GM21528 (cell line): ENCODE data around the gene VWC2L.

Source experiments
- ATAC-seq: cut with Tn5 transposase; IDR thresholded peaks from one replicate; pipeline ENCODE4 v1.9.1; 2021; ENCODE audit warnings: mild to moderate bottlenecking, moderate library complexity; ENCODE audit not compliant: unreplicated experiment, low FRiP score

Gene VWC2L

DNA sequence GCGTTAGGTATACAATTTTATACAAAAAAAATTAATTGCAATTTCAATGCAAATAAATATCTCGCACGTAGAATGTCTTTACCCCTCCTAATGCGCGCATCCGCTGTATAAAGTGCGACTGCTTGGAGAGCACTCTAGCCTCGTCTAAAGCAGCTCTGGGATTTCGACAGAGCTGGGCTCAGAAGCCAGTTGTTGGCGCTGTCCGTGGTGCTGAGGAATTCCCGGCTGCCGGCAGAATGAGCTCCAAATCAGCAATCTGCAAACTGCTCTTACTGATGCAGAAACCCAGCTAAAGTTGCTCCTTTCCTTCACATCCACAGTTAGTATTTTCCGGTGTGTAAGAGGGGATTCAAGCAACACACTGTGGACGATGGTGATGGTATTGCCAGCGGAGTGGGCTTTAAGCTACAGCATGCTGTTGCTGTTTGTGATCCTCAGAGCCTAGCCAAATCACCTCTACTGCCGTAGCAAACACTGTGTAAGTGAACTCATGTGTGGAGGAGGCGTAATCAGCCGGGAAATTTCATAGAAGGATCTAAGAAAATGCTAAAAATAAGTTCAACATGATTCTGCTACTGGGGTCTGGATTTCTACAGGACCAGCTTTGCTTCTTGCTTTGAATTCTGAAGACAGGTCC, at the start of gene VWC2L:
TSS of gene VWC2L (plus strand) at position 137 of the 637 bp plus-strand sequence. CDS start 3,140 bp downstream, outside the sequence.
- ATAC-seq: no peak

DNA sequence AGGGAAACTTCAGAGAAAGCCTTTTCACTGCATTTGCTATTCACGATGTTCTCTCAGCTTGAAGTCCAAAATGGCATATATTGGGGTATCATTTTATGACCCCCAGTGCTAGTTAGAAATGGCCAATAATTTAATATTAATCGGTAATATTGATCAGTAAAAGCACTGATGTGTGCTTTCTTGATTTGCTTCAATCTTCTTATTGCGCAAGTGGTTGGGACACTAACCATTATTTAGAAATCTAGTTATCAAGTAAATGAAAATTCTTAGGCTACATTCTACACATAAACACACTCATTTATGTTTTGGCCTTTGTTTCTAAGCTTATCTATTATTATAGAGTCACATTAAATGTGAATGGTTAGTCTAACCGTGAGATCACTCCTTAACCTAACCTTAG, 49.7 kb upstream of the VWC2L start:
- ATAC-seq: no peak

DNA sequence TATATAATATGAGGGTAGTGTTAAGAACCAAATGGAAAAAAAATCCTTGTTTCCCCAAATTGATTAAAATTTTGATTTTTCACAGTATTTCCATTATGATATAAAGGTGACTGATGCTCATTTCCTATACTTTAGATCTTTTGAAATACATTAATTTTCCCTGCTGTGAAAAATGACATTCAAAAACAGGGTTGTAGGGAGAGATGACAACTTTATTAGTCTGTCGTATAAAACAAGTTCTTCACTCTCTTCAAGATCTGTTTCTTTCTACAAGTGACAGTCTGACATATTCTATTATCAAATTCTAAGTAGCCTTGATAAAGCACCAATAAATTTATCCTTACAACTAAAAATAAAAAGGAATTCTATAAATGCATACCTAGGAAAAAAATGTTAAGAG, 45.3 kb upstream of the VWC2L start:
- ATAC-seq: no peak

DNA sequence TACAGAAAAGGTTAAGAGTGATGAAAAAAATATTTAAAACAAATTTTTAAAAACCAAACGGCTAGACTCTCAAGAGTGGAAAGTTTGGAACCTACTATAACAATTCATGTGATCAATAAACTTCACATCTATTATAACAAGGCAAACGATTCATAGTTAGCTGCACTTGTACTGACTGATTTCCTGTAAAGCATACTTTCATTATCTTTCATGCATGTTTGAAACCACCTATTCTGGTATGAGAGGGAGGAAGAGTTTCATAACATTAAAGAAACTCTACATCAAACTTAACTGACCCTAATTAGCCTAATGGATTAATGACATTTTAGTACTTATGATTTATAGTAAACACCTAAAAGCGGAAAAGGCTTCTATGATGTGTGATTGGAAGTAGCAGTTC, 43.7 kb upstream of the VWC2L start:
- no peak for ATAC-seq

DNA sequence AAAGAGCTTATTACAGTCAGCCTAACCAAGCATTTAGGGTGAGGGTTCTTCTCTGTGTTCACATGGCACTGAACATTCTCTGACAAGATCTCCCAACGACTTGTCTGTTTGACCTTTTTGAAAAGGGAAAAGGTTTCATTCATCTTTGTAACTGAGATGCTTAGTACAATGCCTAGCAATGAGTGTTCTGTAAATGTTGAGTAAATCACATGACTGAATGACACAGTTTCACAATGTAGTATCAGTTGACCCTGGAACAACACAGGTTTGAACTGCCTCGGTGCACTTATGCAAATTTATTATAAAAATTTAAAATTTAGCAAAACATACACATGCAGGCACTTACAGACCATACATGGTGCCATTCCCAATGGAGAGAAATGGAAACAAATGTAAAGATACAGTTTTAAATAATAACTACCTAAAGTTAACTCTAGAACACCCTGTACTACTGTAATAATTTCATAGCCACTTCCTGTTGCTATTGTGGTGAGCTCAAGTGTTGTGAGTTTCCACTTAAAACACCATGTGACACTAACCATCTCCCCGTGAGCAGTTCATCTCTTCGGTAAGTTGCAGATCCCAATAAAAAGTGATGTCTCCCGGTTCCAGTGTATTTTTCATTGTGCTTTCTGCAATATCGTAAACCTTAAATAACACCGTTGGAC, 34.1 kb upstream of the VWC2L start:
- no peak for ATAC-seq

DNA sequence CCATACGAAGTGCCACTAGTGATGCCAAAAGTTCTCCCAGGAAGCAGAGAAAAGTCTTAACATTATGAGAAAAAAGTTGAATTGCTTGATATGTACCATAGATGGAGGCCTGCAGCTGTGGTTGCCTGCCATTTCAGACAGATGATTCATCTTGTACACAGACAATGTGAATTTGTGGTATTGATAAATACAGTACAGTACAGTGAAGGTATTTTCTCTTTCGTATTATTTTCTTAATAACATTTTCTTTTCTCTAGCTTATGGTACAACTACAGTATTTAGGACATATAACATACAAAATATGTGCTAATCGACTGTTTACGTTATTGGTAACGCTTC, 33.6 kb upstream of the VWC2L start:
- ATAC-seq: no peak

DNA sequence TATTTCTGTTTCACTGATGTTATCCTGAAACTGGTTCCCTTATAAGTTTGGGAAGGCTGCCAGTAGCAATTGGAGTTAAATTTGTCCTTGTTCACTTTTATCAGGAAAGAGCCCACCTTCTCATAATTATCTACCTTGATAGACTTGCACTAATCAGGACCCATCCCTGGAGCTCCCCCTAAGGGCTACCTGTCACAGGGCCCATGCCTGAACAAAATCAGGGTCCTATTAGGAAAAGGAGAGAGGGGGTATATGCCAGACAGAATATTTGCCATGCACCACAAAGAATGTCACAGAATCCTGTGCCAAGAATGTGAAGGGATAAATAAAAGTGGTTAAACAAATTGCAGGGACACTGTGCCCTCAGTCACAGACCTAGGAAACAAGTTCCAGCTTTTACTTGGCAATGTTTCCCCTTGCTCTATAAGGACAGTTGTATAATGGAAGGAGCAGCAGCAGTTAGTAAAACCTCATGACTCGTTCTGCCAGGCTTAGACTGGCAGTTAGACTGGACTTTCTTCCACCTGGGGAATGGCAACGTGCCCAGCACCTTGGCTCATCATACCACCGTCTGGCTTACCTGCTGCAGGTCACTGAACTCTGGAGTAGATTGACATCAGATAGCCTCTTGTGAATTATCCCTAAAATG, 32.3 kb upstream of the VWC2L start:
- no peak for ATAC-seq

DNA sequence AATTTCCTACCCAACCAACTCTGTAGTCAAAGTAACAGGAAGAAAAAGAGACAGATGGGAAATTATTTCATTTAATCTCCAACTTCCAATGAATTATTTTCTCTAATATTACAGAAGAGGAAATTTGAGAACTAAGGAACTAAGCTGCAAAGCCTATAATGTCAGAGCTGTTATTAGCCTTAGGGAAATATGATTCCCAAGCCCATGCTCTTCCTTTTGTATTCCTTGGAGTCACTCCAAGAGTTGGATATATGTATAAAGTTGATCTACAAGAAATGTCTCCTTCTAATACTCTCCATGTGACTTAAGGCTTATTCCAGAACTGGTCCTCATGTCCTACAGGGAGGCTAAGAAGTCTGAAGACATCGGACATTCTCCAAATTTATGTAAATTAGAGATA, 31.6 kb upstream of the VWC2L start:
- ATAC-seq: no peak

DNA sequence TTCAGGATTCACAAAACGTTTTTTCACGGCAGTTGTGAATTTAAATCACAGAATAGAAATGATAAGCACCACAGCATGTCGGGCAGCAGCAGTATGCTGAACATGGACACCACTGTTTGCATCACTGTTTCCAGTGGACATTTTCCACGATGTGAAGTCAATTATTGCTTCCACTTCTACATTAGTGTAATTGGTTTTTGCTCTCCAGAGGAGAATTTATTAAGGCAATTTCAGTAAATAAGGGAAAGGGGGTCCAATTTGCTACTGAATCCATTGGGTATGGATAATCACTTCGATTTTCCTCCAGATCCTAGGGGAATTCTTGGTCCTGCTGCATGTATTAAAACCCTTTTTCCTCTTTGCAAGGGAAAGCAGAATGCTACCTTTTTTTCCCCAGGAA, 30.2 kb upstream of the VWC2L start:
- ATAC-seq: no peak

DNA sequence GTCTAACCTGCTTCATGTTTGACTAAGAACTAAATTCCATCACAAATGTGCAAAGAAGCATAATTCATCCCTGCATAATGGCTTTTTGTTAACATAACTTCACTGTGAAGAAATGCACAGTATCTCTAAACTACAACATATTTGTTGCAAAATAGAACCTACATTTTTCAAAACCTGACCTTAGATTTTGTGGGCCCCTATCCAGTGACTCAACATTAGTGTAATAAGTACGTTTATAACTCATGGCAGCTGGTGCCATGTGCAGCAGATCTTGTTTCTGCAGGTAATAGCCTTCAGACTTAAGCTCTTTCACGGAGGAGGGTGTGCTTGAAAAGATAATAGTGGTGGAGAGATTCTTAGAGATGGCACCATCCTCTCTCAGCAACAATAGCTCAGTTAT, 28.6 kb upstream of the VWC2L start:
- ATAC-seq: no peak

DNA sequence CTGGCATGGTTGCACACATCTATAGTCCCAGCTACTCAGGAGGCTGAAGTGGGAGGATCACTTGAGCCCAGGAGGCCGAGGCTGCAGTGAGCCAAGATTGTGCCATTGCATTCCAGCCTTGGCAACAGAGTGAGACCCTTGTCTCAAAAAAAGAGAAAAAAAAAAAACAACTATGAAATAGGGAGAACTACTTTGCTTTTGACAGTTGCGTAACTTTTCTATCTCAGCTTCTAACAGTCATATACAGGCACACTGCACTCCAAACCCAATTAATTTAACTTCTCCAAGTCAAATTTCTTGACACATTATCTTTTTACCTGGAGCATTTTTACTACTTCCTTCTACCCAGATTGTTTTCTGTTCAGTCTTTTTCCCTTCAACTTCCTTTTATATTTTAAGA, 24.1 kb upstream of the VWC2L start:
- ATAC-seq: no peak

DNA sequence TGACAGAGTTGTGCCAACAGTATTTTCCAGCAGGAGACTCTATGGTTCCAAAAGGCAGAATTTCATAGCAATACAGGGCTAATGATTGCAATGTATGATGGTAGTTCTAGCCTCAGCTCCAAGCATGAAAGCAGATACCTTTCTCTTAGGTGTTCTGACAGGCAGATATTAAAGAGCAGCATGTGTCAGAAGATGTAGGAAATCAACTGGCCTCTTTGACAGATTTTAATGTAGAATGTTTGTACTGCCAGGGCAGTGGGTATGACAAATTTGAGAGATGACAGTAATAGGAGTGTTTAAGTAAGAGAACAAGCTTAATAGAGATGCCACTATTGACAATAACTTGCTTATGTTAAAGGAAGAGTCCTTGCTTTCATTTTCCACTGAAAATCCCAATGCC, 21.5 kb upstream of the VWC2L start:
- ATAC-seq: no peak

DNA sequence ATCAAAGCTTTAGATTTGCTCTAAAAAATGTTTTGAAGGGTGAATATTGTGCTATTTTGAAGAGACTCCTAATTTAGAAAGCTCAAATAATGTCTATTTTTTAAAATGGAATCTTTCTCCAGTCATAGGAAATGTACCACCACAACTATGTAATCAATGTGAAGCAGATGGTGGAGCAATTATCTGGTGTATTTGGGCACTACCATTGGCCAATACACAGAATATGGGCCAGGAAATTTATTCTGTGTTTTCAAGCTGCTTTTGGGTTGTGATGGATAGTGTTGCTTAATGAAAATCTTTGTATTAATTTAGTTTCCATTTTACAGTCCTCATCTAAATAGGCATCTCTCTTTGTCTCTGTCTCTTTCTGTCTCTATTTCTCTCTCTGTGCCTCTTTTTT, 17.1 kb upstream of the VWC2L start:
- ATAC-seq: no peak

DNA sequence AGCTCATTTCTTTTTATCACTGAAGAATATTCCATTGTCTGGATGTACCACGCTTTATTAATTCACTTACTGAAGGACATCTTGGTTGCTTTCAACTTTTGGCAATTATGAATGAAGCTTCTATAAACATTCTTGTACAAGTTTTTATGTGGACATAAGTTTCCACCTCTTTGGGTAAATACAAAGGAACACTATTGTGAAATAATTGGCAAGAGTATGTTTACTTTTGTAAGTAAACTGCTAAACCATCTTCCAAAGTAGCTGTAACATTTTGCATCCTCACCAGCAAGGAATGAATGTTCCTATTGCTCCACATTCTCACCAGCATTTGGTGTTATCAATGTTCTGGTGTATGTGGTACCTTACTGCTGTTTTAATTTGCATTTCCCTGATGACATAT, 15.8 kb upstream of the VWC2L start:
- no peak for ATAC-seq

DNA sequence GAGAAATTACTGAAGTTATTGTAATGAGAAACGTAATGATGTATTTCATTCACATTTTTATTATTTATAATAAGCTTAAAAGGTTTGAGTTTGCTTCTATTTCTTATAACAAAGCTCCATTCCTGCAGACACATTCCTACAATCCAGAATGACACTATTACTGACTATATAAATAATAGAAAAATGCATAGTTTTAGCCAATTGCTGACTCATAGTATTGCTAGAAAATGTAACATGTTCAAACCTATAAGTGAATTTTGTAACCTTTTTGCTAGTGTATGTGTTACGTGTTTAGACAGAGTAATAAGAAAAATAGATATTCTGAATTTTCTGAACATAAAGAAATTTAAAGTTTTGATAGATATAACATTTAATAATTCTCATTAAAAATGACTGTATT, 9.3 kb upstream of the VWC2L start:
- no peak for ATAC-seq

DNA sequence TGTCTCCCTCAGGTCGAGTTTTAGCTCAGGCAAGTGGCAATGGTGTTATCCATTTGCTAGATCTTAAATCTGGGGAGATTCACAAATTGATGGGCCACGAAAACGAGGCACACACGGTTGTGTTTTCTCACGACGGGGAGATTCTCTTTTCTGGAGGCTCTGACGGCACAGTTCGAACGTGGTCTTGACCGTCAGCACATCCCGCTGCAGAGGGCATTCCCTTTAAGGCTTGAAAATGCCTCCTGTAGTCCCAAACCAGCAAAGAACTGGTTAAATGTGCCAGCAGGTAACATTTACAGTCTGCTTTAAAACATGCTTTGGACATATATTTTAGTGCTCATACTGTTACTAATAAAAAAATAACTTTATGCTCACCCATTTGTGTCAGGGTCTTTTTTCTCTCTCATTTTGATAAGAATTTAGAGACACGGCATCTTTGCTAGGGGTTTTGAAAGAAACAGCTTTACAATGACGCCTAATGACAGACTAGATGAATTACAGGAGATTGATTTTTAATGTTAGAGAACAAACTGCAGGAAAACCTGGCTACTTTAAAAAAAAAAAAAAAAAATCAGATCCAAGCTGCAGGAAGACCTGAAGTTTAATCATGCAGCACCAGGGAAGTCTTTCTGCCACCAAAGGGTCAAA, 602 bp upstream of the VWC2L start:
- no peak for ATAC-seq

DNA sequence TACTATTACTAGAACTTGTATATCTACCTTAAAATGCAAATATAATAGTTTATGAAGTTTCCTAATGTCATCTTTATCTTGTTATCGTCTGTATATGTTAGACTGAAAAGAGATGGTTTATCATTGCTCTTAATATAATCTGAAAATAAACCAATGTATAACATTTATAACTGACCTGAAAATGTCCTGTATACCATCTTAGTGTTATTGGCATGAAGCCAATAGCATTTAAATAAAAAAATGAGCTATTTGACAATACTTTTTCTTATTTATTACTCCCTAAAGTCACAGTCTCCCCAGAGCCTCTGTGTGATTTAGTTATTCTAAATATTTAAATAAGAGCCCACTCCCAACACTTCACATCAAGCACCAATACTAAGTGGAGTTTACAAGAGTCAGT, 1.8 kb downstream of the VWC2L start:
- no peak for ATAC-seq

DNA sequence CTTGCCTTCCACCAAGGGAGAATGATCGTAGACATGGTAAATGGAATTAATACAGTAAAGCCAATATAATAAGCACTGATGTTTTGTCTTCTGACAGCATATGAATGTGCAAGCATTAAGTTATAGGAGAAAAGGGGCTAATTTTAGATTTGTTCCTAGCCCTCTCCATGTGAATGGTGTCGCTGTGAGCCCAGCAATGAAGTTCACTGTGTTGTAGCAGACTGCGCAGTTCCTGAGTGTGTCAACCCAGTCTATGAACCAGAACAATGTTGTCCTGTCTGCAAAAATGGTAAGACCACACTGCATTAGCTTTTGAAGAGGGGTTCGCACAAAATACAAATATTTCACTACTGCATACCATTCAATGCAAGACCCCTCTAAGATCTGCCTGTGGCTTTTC, 25.6 kb downstream of the VWC2L start:
- no peak for ATAC-seq

DNA sequence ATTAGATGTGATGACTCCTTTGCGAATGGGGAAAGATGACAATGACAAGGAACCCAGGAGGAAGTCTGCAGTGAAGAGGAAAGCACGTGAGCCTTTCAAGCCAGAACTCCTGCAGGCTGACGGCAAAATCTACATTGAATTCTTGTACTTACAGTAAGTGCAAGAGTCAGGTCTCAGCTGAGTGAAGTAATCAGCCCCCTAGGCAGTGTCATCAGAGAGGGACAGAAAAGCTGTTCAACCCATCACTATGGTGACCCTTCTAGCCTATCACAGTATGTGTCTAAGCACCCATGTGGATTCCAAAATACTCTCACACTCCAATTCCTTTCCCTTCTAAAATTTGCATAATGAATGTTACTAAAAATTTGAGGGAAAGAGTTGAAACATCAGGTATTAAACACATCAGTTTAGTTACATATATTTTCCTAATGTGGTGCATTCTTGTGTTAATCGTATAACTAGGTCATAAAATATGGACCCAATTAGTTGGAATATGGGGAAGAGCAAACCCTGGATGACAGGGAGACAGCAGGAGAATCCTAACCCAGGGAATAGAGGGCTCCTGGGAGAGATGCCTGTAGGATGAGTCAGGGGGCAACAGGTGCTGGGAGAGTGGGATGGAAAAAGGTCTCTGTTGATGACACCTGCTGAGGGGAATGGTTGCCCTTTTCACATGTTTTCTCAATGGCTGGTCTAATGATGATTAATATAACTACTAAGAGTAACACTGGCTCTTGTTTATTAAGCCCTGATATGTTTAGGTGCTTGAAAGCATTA, 39.5 kb downstream of the VWC2L start:
- no peak for ATAC-seq

DNA sequence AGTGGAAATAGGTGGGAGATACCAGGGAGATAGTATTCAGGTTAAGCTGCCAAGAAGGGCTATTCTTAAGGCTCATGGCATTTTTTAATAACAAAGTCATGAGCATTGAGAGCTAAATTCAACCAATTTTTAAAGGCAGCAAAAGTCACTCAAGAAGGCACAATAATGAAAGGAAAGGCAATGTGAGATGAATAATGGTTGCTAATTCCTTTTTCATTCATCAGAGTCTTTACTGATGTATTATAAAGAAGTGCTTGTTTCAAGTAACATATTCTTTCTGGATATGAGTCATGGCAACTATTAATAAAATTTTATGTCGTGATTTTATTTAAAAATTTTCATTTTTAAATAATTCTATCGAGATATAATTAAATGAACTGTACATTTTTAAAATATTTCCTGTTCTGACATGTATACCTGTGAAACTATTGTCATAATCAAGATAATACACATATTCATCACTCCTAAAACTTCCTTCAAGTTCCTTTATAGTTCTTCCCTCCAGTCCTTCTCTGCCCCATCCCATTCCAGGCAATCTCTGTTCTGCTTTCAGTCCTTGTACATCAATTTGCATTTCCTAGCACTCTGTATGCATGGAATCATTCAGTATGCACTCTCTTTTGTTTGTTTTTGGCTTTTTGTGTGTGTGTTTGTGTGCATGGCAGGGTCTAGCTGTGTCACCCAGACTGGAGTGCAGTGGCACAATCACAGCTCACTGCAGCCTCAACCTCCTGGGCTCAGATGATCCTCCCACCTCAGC, 40.8 kb downstream of the VWC2L start:
- ATAC-seq: no peak
